Measurements from ENCODE around the gene ACSS1.

Gene ACSS1

DNA sequence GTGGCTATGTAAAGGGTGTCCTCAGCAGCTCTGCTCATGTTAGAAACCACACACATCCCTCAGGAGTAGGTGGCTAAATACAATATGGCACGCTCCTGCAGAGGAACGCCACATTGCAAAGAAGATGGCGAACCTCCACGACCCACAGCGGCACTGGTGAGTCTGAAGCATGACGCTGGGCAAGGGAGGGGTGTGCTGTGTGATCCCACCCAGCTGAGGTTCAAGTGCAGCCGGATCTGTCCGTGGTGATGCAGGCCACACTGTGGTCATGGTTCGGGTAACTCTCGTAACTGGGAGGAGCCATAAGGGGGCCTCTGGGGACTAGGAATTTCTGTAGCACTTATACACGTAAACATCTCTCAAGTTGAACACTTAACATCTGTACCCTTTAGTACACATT is 42.0 kb downstream of the ACSS1 start:
- FAIRE-seq = no peak
- no peak for DNase-seq (ENCODE audit: insufficient read length, low spot score)
- TF ChIP-seq, protein P1, sequence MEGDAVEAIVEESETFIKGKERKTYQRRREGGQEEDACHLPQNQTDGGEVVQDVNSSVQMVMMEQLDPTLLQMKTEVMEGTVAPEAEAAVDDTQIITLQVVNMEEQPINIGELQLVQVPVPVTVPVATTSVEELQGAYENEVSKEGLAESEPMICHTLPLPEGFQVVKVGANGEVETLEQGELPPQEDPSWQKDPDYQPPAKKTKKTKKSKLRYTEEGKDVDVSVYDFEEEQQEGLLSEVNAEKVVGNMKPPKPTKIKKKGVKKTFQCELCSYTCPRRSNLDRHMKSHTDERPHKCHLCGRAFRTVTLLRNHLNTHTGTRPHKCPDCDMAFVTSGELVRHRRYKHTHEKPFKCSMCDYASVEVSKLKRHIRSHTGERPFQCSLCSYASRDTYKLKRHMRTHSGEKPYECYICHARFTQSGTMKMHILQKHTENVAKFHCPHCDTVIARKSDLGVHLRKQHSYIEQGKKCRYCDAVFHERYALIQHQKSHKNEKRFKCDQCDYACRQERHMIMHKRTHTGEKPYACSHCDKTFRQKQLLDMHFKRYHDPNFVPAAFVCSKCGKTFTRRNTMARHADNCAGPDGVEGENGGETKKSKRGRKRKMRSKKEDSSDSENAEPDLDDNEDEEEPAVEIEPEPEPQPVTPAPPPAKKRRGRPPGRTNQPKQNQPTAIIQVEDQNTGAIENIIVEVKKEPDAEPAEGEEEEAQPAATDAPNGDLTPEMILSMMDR (IDR thresholded peaks at IDR 0.05; ENCODE audit: insufficient read depth, missing control alignments) = no peak

DNA sequence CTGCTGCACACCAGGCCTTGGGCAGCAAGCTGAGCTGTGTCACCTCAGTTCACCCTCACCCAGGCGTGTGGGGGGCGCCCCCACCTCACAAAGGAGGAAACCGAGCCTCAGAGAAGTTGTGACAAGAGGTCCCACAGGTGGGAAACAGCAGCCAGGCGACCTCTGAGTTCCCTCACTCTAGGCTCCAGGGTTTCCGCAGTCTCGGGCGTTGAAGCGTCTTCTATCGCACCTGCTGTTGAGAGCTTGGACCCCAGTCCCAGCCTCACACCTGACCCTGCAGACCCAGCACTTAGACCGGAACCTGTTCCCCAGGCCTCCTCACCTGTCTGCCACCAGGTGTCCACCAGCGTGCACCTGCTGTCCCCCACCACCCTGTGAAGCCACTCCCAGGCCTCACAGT is 43.1 kb downstream of the ACSS1 start:
- DNase-seq (ENCODE audit: insufficient read length, low spot score) (no peak), FAIRE-seq (no peak)
- TF ChIP-seq, protein P1 (IDR thresholded peaks at IDR 0.05; ENCODE audit: insufficient read depth, missing control alignments) = no peak

DNA sequence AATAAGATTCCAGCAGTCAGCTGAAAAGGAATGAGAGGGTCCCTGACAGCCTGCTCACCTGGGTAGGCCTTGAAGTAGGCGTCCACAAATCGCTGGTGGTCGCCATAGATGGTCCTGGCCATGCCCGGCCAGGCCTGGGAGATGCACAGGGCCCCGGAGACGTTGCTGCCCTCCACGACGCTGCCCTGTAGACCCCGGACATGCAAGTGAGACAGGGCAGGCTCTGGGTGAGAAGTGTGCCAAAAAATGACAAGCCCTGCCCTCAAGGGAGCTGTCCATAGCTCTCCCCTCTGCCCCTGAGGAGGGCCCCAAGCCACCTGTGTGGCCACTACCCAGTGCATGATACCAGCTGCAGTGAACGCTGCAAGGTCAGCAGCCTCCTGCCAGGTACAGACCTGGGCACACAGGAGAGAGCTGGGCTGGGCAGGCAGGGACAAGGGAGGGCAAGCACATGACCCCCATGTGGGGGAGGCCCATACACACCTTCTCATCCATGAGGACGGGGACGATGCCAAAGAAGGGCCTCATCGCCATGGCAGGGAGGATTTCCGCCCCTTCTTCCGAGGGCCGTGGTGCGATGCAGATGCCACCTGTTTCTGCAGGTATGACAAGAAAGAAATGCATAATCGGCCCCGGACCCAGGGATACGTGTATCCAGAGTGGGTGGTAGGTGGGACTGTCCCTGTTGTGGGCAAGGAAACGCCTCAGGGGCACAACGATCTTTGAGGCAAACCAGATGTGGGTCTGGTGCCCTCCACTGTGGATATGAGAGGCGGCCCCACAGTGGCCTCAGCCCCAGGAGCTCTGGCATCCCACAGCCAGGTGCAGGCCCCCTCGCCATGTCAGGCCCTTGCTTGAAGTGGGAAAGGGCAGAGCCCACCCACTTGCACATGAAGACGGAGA is 44.2 kb downstream of the ACSS1 start:
- FAIRE-seq (no peak), DNase-seq (ENCODE audit: insufficient read length, low spot score) (no peak)
- TF ChIP-seq, protein P1 (IDR thresholded peaks at IDR 0.05; ENCODE audit: insufficient read depth, missing control alignments) = no peak

DNA sequence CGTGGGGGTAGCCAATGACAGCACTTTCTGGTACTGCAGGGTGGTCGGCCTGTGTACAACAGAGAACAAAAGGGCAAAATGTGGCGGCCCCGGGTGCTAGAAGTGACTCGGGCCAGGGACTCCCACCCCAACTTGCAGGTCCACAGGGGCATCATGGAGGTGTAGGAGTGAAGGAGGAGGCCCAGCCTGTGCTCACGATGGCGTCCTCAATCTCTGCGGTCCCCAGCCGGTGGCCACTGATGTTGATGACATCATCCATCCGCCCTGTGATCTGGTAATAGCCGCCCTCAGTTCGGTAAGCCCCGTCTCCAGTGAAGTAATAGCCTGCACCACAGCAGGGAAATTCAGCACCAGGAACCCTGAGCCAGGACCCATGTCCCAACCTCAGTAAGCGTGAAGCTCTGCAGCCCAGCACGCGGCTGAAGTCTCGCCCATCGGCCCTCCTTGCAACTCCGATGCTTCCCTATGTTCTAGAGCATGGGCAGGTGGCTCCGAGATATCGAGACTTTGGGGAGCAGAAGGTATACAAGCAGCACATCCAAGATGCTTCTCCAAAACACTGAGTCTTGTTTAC is 45.2 kb downstream of the ACSS1 start:
- FAIRE-seq (no peak), DNase-seq (ENCODE audit: insufficient read length, low spot score) (no peak)
- TF ChIP-seq, protein P1 (IDR thresholded peaks at IDR 0.05; ENCODE audit: insufficient read depth, missing control alignments) = no peak

DNA sequence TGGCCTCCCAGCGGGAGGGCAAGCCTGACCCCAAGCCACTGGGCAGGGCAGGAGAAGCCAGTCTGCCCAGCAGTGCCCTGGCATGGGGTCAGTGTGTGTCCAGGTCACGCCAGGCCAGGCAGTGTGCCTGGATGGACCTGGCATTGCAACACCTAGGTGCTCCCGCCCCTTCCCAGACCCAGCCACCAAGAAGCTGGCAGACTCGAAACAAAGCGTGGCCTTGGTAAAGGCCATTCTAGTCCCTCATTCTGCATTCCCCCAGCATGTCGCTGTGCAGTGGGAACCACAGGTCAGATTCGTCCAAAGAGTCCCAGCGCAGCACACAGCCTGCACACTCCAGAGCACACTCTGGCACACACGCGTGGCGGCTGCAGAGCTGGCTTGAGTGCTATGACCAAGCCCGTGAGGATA is 46.1 kb downstream of the ACSS1 start:
- DNase-seq (ENCODE audit: insufficient read length, low spot score) (no peak), FAIRE-seq (no peak)
- TF ChIP-seq, protein P1 (IDR thresholded peaks at IDR 0.05; ENCODE audit: insufficient read depth, missing control alignments) = no peak

DNA sequence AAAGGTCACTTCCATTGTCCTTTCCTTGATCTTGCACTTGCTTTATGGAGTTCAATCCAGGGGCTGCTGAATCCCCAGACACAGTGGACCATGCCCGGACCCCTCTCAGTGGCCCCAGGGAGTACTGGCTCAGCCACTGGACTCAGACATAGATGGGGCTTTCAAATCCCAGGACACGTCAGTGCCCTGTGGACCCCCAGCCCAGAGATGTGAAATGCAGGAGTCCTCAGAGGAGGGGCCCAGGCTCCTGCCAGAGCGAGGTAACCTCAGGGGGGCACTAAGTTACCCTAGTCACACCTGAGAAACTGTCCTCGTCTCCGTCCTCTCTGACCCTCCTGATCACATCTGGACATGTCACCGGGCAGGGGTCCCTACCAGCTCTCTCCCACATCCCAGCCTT is 46.7 kb downstream of the ACSS1 start:
- DNase-seq (ENCODE audit: insufficient read length, low spot score) = no peak
- no peak for FAIRE-seq
- TF ChIP-seq, protein P1 (IDR thresholded peaks at IDR 0.05; ENCODE audit: insufficient read depth, missing control alignments) = no peak

All from D721Med (cell line).